Fibroblast of mammary gland (primary cell): ENCODE measurements around the gene COASY.

Experiments
- DNase-seq: peaks from one replicate; pipeline ENCODE4 v3.0.0-alpha.2; 2010; ENCODE audit warnings: low read depth
- H3K4me3 ChIP-seq: 2 replicates; pipeline ENCODE4 v1.5.1; 2011; ENCODE audit warnings: low read depth, mild to moderate bottlenecking, low read length, moderate library complexity; ENCODE audit not compliant: control insufficient read depth
- CTCF ChIP-seq: conservative IDR thresholded peaks from 2 replicates; pipeline ENCODE4 v1.5.1; 2011; ENCODE audit warnings: low read depth, low read length, inconsistent platforms; ENCODE audit not compliant: control insufficient read depth, insufficient read depth

COASY gene

GRCh38 chr17:42562388-42563142 is 617 bp downstream of the COASY start:
- DNase-seq = peak; percentile 47
- no peak for TF ChIP-seq CTCF

GRCh38 chr17:42563143-42563509 is 1.2 kb downstream of the COASY start:
- no peak for TF ChIP-seq CTCF
- peak overlapping the region; percentile 92 for H3K4me3 ChIP-seq
- no peak for DNase-seq

More at GRCh38 chr17:42562388-42563142, 617 bp downstream of the COASY start:
- H3K4me3 ChIP-seq = peak overlapping the region; percentile 92

- peak overlapping the region; percentile 92 for H3K4me3 ChIP-seq
- no peak for TF ChIP-seq CTCF
- no peak for DNase-seq
These were observed 1.6 kb downstream of the COASY start for GRCh38 chr17:42563543-42563942.

- no peak overlapping the region for H3K4me3 ChIP-seq
- DNase-seq = no peak
- no peak for TF ChIP-seq CTCF
These were observed 2.0 kb downstream of the COASY start for GRCh38 chr17:42563950-42564349.

- no peak overlapping the region for H3K4me3 ChIP-seq
- TF ChIP-seq CTCF = no peak
- no peak for DNase-seq
These were observed 3.0 kb downstream of the COASY start for GRCh38 chr17:42564815-42565522.

- DNase-seq = no peak
- no peak for TF ChIP-seq CTCF
- H3K4me3 ChIP-seq = no peak overlapping the region
These were observed 3.7 kb downstream of the COASY start for GRCh38 chr17:42565523-42566214.
